NOMO-1 (cell line): ENCODE measurements around the gene FRRS1.

Experiments
- DNase-seq, 2 experiments: peaks; one replicate each; lab custom pipeline; 2025; ENCODE audit not compliant: unreplicated experiment in 2 of 2; lab: John Stamatoyannopoulos, UW

The FRRS1 gene

GRCh38 chr1:99768524-99769245, 2.2 kb upstream of the FRRS1 start:
- DNase-seq: no peak

GRCh38 chr1:99768104-99768503, 1.7 kb upstream of the FRRS1 start:
- no peak for DNase-seq

DNA sequence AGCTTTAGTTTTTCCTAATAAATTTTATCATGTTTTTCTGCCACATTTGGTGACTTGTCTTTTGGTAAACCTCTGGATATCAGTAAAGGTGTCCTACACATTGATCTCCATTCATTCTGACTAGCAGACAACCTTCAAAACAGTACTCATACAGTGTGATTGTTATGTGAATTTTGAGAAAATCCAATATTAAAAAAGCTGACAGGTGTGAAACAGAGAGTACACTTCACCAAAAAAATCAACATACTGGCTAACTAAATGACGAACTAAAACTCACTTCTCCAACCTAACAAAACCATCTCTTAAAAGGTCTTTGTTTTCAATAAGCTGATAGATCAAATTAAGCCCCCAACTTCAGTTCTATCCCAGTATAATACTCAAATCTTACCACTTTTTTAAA, 1.5 kb downstream of the FRRS1 start:
- no peak for DNase-seq

GRCh38 chr1:99764439-99764838, 2.0 kb downstream of the FRRS1 start:
- DNase-seq: no peak

DNA sequence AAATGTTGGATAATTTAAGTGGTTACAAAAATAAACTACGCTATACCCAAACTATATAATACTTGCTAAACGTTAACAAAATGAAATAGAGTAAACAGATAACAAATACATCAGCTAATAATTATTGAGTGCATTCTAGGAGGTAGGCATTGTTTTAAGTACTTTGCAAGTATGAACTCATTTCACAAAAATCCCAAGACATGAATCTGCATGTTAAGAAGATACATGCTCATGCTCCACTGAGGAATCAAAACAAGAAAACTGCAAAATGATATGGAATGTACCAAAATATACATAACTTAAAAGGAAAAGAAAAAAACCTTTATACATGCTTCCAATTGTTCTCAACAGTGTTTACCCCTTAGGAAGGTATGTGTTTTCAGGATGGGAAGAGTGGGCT, 2.5 kb downstream of the FRRS1 start:
- no peak for DNase-seq

DNA sequence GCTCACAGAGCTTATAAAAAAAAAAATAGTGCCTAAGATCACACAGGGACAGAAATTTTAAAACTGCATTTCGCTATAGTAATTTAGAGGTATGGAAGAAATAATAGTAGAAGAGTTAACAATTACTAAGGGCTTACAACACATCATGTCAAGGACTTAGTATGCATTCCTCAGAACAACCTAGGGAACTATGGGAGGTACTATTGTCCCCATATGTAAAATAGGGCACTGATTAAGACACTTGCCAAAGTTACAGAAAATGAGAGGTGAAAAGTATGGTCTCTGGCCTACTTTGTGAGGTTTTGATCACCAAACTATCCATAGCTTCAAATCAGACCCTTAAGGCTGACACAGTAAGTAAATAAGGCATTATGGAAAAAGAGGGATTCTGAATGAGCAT, 4.7 kb downstream of the FRRS1 start:
- no peak for DNase-seq

DNA sequence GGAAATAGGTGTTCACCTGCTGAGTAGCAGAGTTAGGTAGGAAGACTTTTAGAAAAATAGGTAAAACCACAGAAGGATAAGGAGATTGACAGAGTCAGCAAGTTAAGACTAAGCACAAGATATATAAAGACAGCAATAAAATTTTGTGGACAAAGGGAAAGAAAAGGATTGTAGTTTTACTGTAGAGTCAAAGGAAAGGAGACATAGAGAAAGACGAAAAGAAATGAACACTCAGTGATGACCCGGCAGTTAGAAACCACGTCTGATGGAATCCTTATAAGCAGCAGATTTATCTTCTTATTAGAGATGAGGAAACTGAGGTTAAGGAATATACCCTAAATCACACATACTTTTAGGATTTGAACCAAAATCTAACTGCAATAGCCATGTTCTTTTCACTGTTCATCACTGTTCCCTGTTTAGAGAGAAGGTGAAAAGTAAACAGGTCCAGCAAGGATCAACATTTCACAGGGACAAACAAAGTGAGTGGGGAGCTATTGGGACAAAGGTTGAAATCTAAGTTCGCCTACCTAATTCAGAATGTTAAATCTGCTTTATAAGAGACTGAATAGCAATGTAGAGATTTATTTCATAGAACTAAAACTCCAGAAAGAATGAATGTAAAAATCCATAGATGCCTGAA, 6.8 kb downstream of the FRRS1 start:
- no peak for DNase-seq

GRCh38 chr1:99758686-99759517, 7.5 kb downstream of the FRRS1 start:
- peak; percentile 14 to 41 for DNase-seq

DNA sequence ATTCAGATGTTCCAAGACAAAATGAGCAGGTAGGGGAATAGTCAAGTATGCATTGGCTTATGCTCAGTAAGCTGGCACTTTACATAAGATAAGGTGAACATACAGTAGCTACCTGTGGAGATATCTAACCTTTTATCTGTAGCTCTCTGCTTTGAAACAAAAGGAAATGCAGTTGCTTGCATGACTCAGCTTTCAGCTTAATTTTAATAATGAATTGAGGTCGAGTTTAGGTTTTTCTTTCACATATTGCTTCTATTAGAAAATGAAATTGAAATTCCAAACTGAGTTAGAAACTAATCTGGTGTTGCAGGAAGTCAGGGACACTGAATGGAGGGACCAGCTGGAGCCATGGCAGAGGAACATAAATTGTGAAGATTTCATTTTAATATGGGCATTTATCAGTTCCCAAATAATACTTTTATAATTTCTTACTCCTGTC, 8.3 kb downstream of the FRRS1 start:
- DNase-seq: no peak

DNA sequence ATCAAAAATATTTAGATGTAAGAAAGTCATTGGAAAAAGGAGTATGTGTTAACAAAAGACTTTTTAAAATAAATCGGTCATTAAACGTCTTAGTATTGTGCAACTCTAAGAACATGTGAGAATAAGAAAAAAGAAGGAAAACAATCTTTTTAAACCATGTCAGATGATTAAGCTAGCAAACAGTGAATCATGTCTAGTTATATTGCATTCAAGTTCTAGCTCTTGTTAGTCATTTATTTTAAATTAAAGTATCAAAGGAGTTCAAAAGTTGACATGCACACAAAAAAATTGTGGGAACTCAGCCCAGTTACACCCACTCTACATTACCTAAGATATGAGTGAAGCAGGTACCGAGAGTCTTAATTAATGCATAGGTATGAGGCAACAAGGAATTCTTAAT, 9.8 kb downstream of the FRRS1 start:
- DNase-seq: no peak

GRCh38 chr1:99755664-99756063, 10.8 kb downstream of the FRRS1 start:
- DNase-seq: no peak

GRCh38 chr1:99754697-99755096, 11.7 kb downstream of the FRRS1 start:
- DNase-seq: no peak

DNA sequence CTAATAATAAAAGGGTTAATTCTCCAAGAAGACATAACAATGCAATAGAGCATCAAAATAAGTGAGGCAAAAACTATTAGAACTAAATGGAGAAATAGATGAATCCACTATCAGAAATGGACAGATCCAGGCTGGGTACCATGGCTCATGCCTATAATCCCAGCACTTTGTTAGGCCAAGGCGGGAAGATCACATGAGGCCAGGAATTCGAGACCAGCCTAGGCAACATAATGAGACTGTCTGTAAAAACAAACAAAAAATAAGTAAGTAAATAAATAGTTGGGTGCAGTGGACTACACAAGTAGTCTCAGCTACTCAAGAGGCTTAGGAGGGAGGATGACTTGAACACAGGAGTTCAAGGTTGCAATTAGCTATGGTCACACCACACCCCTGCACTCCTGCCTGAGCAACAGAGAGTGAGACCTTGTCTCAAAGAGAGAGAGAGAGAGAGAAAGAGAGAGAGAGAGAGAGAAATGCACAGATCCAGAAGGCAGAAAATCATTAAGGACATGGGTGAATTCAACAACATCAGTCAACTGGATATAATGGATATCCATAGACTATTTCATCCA, 12.3 kb downstream of the FRRS1 start:
- DNase-seq: no peak

- DNase-seq: no peak
These were observed 14.4 kb downstream of the FRRS1 start for GRCh38 chr1:99751877-99752504.

DNA sequence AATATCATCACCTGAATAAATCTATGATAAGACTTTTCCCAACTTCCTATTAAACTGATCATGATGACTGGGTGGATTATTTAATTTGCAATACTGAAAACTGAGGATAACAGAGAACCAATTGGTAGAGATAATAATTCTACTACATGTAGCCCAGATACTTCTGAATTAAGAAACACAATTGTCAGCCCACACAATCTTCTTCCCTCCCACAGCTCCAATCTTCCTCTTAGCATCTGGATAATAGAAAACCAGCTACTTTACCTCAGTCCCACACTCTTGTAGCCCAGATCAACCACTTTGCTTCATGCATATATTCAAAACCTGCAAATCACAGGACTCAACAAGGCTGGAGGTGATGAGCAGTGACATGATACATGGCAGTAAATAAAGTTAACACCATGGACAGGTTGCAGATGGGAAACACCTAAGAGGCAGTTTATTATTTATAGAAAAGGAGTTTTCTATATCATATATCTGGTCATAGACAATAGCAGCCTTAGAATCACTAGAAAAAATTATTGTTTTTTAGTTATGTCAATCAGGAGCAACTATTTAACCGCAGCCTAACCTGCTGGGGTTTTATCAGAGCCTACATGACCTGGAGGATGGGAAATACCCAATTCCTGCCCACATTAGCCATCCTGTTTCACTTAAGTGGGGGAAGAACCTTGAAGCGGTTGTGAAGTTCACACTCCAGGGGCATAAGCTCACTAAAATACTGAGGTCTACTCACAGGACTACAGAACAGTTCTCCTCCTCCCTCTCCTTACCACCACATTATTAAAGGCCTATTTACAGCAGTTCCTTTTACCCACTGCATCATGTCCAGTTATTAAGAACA, 16.7 kb downstream of the FRRS1 start:
- no peak for DNase-seq

GRCh38 chr1:99748419-99748818, 18.0 kb downstream of the FRRS1 start:
- no peak for DNase-seq

DNA sequence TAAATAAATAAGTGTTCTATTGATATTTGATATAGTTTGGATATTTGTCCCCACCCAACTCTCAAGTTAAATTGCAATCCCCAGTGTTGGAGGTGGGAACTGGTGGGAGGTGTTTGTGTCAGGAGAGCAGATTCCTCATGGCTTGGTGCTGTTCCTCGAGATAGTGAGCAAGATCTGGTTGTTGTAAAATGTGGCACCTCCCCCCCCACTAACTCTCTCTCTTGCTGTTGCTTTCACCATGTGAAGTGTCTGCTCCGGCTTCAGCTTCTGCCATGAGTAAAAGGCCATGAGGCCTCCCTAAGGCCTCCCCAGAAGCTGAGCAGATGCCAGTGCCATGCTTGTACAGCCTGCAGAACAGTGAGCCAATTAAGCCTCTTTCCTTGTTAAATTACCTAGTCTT, 20.8 kb downstream of the FRRS1 start:
- no peak for DNase-seq

DNA sequence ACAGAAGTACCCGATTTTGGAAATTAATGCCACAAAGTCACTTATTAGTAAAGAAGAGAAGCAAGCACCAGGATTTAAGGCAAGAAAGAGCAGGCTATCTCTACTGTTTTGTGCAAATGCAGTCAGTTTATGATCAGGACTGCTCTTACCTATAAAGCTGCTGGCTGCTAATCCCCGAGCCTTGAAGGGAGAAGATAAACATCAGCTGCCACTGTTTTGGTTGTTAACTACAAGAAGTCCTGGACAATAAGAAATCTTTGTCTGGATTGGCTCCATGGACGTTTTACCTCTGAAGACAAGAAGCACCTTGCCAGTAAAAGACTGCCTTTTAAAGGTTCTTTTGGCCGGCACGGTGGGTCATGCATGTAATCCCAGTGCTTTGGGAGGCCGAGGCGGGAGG, 21.4 kb downstream of the FRRS1 start:
- no peak for DNase-seq

GRCh38 chr1:99740141-99740540, 26.3 kb downstream of the FRRS1 start:
- DNase-seq: no peak

DNA sequence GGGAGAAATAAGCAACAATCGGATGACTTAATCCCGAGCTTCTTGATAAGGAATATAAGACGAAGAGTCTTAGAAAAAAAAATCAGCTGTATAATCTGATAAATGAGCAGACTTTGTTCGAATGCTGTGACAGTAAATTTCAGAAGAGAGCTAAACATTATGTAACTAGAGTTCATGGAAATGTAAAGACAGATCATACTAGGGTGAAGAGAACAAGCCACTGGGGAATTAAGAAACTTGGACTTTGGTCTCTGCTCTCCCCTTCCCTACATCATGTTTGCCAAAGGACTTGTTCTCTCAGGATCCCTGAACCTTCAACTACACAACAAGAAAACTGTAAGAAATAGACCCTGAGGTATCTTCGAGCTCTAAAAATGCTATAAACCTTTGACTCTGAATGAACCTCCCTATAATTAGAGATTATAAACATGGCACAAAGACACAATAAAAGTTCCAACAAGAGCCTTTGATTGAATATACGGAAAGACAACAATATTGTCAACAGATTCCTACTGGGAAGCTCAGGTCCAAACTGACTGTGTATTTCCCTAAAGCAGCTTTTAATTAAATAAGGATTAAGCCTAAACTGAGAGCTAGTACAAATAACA, 27.5 kb downstream of the FRRS1 start:
- no peak for DNase-seq
